Measurements from ENCODE around the gene ATP13A5.

Gene ATP13A5, protein sequence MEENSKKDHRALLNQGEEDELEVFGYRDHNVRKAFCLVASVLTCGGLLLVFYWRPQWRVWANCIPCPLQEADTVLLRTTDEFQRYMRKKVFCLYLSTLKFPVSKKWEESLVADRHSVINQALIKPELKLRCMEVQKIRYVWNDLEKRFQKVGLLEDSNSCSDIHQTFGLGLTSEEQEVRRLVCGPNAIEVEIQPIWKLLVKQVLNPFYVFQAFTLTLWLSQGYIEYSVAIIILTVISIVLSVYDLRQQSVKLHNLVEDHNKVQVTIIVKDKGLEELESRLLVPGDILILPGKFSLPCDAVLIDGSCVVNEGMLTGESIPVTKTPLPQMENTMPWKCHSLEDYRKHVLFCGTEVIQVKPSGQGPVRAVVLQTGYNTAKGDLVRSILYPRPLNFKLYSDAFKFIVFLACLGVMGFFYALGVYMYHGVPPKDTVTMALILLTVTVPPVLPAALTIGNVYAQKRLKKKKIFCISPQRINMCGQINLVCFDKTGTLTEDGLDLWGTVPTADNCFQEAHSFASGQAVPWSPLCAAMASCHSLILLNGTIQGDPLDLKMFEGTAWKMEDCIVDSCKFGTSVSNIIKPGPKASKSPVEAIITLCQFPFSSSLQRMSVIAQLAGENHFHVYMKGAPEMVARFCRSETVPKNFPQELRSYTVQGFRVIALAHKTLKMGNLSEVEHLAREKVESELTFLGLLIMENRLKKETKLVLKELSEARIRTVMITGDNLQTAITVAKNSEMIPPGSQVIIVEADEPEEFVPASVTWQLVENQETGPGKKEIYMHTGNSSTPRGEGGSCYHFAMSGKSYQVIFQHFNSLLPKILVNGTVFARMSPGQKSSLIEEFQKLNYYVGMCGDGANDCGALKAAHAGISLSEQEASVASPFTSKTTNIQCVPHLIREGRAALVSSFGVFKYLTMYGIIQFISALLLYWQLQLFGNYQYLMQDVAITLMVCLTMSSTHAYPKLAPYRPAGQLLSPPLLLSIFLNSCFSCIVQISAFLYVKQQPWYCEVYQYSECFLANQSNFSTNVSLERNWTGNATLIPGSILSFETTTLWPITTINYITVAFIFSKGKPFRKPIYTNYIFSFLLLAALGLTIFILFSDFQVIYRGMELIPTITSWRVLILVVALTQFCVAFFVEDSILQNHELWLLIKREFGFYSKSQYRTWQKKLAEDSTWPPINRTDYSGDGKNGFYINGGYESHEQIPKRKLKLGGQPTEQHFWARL

DNA sequence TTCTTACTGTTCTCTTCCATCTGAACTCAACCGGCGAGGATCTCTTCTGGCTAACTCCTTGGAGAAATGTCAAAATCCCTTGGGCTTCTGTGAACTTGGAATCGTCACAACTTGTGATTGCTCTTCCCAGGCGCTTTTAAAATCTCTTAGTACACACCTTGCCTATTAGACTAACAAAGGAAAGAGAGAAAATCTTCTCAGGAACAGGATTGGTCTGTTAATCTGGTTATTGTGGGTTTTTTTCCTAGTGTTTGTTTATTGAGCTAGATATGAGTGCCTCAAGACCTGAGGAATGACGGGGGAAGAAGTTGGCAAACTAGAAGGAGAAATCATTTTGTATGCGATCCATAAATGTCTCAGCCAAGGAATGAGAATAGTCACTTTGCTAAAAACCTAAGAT lies at the start of gene ATP13A5:
Gene ATP13A5, minus strand, starts transcription at position 48 of the 400 bp plus-strand sequence. Its CDS starts 28 bp downstream, at position 20.
- no peak for DNase-seq (ENCODE audit: low spot score)

DNA sequence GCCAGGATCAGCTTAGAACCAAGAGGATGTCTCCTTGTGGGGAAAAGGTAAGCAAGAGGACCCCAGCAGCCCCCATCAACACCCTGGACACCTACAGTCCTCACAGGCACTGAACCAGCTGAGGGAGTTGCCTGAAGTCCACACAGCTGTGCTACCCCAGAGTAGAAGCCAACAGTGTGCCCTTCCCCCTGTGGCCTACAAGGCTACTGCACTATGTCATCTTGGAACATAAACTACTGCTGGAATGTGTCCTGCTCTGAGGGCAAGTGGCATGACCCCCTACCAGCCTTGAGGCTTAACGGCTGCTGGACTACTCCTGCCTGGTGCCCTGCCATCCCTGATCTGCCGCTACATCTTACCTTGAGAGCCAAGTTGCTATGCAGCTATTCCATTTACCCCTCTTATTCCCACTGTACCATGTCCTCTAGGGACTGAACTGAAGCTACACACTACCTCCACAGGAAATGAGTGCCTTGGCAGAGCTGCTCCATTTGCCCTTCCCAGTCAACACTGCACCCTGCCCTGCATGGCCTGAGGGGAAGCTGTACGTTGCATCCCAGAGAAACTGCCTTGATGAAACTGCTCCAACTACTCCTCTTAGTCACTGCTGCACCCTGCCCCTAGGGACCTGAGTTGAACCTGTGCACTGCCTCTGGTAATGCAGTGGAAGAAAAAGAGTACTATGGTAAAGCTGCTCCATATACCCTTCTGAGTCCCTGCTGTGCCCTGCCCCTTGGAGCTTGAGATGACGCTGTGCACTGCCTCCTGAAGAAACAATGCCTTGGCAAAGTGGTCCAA lies 40.2 kb upstream of the ATP13A5 start:
- no peak for DNase-seq (ENCODE audit: low spot score)

DNA sequence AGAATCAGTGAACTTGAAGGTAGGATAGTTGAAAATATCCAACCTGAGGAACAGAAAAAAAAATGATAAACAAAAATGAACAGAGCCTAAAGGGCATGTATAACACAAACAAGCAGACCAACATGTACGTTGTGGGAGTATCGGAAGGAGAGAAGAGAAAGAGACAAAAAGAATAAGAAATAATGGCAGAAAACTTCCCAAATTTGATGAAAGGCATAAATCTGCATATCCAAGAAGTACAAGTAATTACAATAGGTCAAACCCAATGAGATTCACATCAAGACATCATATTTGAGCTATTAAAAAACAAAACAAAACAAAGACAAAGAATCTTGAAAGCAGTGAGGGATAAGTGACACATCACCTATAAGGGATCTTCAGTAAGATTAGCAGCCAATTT lies 38.1 kb upstream of the ATP13A5 start:
- DNase-seq (ENCODE audit: low spot score): no peak

DNA sequence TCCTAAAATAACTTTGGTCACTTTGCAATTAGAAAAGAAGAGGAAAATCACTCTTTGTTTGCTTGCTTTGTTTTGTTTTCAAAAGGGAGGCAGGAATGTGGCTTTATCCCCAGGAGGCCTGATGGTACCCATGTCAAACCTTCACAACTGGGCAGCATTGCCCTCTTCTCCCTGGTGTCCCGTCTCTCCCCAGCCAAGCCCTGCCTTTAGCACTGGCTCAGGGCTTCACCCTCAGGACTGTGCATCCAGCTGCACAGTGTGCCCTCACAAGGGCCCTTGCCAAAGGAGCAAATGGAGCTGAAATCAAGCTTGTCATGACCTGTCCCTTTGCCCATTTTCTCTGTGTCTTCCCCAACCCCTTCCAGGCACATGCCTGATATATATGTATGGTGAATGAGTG lies 29.1 kb upstream of the ATP13A5 start:
- DNase-seq (ENCODE audit: low spot score): no peak

DNA sequence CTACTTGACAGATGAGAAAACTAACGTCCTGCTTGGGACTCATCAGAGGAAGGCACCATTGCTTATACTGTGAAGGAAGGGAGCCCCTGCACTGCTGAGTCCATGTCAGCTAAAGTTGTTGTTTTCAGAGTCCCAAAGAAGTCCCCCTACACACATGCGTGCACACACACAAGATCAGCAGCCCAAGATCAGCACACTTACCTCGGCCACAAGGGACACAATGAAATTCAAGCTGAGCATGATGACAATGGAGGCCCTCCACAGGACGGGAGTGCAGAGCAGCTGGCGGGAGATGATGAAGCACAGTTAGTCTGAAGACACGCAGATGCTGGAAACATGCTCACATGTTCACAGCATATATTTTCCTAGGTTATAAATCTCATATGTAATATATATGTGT lies 28.6 kb upstream of the ATP13A5 start:
- no peak for DNase-seq (ENCODE audit: low spot score)

DNA sequence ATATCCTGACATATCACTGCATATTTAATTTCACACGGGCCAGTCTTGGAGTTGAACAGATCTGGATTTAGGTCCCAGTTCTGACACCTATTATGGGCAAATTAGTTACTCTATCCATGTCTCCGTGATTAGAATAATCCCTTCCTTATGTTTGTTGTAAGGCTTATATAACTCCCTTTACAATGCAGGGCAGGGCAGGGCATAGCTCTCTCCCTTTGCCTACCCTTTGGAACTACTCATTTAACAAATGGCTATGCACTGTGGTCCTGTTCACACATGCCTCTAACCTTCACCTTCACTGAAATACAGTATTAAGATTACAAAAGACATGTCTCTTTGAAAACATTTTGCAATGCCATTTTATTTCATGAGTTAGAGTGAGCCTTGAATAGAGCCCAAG lies 24.8 kb upstream of the ATP13A5 start:
- DNase-seq (ENCODE audit: low spot score): no peak

DNA sequence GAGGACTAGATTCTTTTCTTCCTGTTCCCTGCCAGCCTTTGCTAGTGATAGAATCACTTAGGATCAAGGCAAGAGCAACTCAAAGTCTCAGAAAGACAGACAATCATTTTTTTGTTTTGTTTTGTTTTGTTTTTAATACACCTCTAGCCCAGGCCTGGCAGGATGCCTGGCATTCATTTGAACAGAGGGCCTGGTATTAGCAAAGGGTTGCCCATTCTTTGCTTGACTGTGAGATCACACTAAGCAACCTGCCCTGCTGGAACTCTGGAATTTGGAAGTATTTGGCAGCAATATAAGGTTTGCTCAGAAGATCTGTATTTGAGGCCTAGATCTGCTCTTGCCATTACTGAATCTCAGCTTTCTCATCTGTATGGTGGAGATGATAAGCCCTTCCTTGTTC lies 21.8 kb upstream of the ATP13A5 start:
- DNase-seq (ENCODE audit: low spot score): no peak

DNA sequence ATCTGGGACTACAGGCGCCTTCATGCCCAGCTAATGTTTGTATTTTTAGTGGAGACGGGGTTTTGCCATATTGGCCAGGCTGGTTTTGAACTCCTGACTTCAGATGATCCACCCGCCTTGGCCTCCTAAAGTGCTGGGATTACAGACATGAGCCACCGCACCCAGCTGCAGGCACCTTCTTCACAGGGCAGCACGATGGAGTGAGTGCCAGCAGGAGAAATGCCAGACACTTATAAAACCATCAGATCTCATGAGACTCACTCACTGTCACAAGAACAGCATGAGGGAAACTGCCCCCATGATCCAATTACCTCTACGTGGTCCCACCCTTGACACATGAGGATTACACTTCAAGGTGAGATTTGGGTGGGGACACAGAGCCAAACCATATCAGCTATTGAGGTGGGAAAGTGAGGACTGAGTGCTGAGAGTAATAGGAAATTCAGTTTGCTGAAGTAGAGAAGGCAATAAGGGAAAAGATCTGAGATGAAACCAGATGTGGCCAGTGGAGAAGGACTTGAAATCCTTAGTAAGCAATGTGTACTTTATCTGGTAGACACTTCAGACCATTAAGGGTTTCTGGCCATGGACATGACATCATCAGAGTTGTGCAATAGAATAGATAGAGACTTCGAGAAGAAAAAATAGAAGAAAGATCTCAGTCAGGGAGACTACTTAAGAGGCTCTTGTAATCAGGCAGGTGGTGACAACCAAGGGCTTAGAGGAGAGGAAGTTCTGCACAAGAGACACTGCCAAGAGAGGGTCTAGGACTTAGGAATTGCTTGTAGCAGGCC lies 18.1 kb upstream of the ATP13A5 start:
- no peak for DNase-seq (ENCODE audit: low spot score)

DNA sequence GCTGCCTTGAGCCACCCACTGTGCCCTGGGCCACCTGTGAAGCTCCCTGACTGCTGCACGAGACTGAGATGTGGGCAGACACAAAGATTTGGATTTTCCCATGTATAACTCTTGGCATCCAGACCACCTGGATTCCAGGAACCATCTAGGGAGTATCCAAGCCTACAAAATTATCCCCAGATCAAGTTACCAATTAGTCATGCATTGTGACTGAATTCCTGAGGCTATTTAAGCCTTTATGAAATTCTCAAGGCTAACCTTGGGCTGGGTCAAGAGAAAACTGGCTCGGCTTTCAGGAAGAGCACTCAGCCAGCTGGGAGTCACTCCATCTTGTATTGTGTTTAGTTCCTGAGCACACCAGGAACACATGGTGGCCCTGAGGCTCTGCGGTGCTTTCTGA lies 13.3 kb upstream of the ATP13A5 start:
- DNase-seq (ENCODE audit: low spot score): no peak

DNA sequence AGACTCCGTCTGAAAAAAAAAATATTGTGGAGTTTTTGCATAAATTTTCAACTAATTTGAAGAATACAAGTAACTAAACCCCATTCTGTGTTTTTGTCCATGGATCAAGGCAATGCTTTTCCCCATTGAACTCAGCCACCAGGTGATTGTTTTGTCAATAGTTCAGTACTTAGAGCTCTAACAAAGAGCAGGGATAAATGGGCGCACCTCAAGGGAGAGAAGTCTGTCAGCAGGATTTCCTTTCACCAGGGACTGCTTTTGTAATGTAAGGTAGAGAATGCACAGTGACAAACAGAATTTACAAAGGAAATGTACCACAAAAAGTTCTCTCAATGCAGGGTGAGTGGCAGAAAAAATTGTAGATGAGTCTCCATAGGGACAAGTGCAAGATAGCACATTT lies 10.8 kb upstream of the ATP13A5 start:
- DNase-seq (ENCODE audit: low spot score): no peak

DNA sequence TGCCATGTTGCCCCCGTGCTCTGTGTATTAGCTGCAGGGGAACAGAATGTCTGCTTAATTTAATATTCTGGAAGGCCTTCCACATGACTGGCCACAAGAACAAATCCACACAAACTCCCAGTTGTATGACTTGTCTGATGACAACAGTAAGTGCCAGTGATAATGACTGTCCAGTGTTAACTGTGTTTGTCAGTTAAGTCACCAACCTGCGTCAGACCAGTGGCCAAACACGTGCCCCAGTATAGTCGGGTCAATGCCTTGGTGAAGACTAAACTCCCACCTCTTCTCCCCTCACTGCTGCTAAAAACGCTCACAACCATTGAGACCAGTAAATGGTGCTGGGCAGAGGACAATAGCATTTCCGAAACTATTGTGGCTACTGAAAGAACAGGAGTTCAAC lies 9.8 kb upstream of the ATP13A5 start:
- no peak for DNase-seq (ENCODE audit: low spot score)

DNA sequence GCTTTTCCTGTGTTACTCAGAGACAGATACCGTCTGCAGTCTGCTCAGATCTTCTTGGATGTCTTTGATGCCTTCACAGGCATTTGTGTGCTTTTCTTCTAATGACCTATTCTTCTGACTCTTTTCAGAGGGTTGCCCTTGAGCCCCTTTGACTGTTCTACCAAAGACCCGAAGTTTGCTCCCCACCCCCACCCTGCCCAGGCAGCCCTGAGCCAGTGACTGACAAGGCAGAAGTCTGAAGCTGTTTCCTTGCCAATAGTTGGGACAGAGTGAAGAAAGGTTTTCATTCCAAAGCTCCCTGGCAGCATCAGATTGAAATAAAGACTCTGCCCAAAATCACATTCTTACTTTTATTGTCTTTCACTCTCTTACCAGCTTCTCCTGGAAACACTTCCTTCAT lies 9.0 kb upstream of the ATP13A5 start:
- no peak for DNase-seq (ENCODE audit: low spot score)

DNA sequence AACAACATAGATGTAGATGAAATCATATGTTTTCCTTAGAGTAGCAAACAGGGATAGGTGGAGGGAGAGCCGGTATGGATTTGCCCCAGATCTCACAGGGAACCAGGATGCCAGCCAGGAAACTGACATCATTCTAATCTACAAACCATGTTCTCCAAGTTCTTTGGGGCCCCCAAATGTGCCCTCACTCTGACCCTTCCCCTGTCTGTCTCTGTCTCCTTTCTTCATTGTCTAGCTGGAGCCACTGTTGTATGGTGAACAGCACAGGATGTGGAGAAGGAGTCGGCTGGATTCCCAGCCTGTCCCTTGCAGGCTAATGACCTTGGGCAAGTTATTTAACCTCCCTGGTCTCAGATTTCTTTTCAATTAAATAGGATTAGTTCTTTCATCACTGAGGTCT lies 962 bp downstream of the ATP13A5 start:
- no peak for DNase-seq (ENCODE audit: low spot score)

DNA sequence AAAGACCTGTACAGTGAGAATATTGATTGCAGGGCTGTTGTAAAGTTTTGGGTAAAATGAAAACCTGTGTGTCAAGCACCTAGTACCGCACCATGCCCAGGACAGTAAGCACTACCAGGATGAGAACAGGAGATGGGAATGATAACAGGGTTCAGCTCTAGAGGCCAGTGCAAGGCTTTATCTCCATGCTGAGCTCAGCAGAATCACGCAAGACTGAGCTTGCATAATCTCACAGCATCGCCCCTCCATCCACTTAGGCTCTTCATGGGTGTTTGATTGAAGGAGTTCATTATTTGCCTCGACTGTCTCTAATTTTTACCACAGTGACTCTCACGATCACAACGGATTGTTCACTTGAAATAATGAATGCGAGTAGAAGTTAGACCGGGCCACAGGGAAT lies 2.9 kb downstream of the ATP13A5 start:
- DNase-seq (ENCODE audit: low spot score): no peak

DNA sequence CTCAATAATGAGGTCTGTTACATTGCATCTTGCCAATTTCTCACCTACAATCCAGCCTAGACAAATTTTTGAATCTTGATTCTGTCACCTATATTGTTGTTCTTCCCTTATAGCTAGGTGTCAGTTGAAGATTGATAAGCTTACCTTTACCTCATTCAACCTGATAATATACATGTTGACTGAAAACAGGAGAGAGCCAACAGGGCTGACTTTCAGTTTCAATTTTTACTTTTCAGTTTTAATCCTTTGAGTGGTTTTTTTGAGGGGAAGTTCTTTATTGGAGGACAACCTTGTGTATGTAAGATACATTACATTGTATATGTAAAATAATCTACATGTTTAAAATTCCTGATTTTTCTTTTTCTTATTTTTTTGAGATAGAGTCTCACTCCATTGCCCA lies 5.8 kb downstream of the ATP13A5 start:
- DNase-seq (ENCODE audit: low spot score): no peak

DNA sequence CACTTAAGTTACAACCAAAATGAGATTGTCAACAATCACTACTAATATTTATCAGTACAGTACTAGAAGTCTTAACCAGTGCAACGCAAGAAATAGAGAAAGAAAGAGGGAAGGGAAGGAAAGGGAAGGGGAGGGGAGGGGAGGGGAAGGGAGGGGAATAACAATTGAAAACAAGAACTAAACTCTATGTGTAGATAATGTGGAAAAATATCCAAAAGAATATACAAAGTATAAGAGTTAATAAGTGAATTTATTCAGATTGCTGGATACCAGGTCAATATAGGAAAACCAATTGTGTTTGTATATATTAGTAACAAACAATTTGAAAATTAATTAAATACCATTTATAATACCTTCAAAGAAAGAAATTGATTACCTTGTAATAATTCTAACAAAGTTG lies 10.7 kb downstream of the ATP13A5 start:
- DNase-seq (ENCODE audit: low spot score): no peak

DNA sequence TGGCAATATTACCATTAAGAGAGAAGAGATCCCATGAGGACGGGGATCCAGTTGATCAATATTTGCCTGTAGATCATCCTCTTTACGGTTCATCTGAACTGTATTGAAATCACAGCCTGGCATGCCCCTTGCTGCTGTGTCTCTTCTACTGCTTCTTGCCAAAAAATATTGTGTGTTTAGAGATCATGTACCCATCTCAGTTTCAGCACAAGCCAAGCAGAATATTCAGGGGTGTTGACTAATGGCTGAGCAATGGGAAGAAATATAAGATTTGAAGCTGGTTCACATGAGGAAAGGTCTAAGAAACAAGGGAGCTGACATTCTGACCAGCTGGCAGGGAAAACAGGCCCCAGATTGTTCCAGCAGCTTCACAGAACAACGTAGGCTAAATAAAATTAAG lies 21.3 kb downstream of the ATP13A5 start:
- DNase-seq (ENCODE audit: low spot score): no peak

DNA sequence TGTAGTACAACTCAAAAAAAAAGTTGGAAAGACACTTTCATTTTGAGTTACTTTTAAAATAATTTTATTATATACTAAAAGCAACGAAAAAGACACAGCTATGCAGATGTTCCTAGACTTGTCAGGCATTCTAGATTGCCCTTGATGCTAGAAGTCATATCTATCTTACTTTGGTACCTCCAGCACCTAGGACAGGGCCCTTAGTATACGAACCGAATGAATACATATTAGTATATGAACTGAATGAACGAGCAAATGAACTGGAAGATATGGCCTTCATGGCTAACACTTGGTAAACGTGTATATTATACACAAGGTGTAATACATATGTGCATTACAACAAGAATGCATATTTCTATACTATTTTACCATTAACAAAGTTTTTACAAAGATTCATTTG lies 24.1 kb downstream of the ATP13A5 start:
- DNase-seq (ENCODE audit: low spot score): no peak

DNA sequence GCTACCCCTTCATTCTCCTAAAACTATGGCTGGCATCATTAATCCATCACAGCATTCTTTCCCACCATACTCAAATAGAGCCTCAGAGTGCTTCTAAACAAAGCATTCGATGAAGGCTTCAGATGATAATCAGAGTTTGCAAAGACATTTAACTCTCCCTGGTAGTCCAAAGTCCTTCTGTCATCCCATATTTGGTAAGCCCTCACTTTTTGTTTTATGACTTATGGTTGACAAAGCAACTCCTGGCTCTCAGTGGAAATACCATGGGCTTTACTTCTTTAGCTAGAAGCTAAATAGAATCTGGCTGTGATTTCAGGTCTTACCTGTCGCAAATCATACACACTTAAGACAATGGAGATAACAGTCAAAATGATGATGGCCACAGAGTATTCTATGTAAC lies 27.8 kb downstream of the ATP13A5 start:
- DNase-seq (ENCODE audit: low spot score): no peak

DNA sequence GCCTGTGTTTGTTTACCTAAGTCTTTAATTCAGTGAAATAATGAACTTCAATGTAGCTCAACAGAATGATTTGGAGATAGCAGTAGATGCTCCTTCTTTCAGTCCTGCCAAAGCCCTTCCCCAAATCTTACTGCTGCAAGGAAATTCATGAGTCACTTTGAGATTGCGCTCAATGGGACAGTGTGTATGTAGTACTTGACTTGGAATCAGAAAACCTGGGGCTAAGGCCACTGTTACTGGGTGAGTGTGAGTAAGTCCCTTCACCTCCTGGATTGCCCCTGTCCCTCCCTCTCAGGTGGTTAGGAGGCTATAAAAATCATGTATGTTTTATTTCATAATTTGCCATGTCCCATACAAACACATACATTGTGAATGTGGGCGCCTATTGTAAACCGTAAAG lies 29.9 kb downstream of the ATP13A5 start:
- DNase-seq (ENCODE audit: low spot score): no peak
